HL-60 (cell line): ENCODE data around the gene ARFGAP3.

Experiments
- DNase-seq, 2 experiments: peaks; one replicate each; pipeline ENCODE4 v3.0.0-alpha.2; 2010 to 2020; ENCODE audit warnings: low read depth in 1 of 2, low spot score in 1 of 2
- H3K27ac ChIP-seq: fragments of 250-450 bp; sonication (Bioruptor Pico); replicated peaks from 2 replicates; pipeline ENCODE4 v1.5.1; 2020; ENCODE audit warnings: mild to moderate bottlenecking, moderate library complexity
- H3K27me3 ChIP-seq: fragments of 250-450 bp; sonication (Bioruptor Pico); 2 replicates; pipeline ENCODE4 v1.5.1; 2021; ENCODE audit warnings: mild to moderate bottlenecking, moderate library complexity; ENCODE audit not compliant: insufficient read depth, poor library complexity, severe bottlenecking
- H3K4me3 ChIP-seq: replicated peaks from 2 replicates; pipeline ENCODE4 v1.5.1; 2011; ENCODE audit warnings: mild to moderate bottlenecking, control low read depth, low read length; ENCODE audit not compliant: insufficient read depth
- GABPA ChIP-seq: IDR thresholded peaks from 2 replicates; pipeline ENCODE4 v1.6.1; 2012; ENCODE audit warnings: low read depth
- POLR2AphosphoS5 ChIP-seq: IDR thresholded peaks from 2 replicates; pipeline ENCODE4 v1.6.1; 2012; ENCODE audit warnings: low read depth
- SPI1 ChIP-seq: IDR thresholded peaks from 2 replicates; pipeline ENCODE4 v1.6.1; 2012; ENCODE audit warnings: low read depth, mild to moderate bottlenecking, borderline replicate concordance
- TF ChIP-seq, protein P1 (sequence below): IDR thresholded peaks from 2 replicates; pipeline ENCODE4 v1.6.1; 2012; ENCODE audit warnings: low read depth; ENCODE audit not compliant: insufficient replicate concordance
- TF ChIP-seq, protein P2 (sequence below): IDR thresholded peaks from one replicate; pipeline ENCODE4 v1.5.1; 2011; ENCODE audit warnings: low read length, control low read depth, inconsistent platforms; ENCODE audit not compliant: insufficient read depth

The ARFGAP3 gene

DNA sequence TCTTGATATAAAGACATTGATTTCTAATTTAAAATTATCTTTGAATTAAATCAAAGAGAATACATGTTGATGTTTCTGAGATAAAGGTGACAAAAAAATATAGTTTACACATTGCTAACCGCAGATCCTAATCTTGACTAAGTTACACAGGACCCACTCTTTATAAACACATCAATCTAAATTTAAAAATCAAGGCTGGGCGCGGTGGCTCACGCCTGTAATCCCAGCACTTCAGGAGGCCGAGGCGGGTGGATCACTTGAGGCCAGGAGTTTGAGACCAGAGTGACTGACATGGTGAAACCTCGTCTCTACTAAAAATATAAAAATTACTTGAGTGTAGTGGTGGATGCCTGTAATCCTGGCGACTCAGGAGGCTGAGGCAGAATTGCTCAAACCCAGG, 1.9 kb downstream of the ARFGAP3 start:
- no peak overlapping the region for H3K4me3 ChIP-seq
- H3K27ac ChIP-seq = no peak overlapping the region
- no peaks in the 10 kb centered on the region for H3K27me3 ChIP-seq
- DNase-seq = no peak
- no peak for TF ChIP-seq SPI1
- TF ChIP-seq POLR2AphosphoS5 = no peak
- TF ChIP-seq, protein P1, sequence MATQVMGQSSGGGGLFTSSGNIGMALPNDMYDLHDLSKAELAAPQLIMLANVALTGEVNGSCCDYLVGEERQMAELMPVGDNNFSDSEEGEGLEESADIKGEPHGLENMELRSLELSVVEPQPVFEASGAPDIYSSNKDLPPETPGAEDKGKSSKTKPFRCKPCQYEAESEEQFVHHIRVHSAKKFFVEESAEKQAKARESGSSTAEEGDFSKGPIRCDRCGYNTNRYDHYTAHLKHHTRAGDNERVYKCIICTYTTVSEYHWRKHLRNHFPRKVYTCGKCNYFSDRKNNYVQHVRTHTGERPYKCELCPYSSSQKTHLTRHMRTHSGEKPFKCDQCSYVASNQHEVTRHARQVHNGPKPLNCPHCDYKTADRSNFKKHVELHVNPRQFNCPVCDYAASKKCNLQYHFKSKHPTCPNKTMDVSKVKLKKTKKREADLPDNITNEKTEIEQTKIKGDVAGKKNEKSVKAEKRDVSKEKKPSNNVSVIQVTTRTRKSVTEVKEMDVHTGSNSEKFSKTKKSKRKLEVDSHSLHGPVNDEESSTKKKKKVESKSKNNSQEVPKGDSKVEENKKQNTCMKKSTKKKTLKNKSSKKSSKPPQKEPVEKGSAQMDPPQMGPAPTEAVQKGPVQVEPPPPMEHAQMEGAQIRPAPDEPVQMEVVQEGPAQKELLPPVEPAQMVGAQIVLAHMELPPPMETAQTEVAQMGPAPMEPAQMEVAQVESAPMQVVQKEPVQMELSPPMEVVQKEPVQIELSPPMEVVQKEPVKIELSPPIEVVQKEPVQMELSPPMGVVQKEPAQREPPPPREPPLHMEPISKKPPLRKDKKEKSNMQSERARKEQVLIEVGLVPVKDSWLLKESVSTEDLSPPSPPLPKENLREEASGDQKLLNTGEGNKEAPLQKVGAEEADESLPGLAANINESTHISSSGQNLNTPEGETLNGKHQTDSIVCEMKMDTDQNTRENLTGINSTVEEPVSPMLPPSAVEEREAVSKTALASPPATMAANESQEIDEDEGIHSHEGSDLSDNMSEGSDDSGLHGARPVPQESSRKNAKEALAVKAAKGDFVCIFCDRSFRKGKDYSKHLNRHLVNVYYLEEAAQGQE = no peak
- TF ChIP-seq, protein P2, sequence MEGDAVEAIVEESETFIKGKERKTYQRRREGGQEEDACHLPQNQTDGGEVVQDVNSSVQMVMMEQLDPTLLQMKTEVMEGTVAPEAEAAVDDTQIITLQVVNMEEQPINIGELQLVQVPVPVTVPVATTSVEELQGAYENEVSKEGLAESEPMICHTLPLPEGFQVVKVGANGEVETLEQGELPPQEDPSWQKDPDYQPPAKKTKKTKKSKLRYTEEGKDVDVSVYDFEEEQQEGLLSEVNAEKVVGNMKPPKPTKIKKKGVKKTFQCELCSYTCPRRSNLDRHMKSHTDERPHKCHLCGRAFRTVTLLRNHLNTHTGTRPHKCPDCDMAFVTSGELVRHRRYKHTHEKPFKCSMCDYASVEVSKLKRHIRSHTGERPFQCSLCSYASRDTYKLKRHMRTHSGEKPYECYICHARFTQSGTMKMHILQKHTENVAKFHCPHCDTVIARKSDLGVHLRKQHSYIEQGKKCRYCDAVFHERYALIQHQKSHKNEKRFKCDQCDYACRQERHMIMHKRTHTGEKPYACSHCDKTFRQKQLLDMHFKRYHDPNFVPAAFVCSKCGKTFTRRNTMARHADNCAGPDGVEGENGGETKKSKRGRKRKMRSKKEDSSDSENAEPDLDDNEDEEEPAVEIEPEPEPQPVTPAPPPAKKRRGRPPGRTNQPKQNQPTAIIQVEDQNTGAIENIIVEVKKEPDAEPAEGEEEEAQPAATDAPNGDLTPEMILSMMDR = no peak
- TF ChIP-seq GABPA = no peak

DNA sequence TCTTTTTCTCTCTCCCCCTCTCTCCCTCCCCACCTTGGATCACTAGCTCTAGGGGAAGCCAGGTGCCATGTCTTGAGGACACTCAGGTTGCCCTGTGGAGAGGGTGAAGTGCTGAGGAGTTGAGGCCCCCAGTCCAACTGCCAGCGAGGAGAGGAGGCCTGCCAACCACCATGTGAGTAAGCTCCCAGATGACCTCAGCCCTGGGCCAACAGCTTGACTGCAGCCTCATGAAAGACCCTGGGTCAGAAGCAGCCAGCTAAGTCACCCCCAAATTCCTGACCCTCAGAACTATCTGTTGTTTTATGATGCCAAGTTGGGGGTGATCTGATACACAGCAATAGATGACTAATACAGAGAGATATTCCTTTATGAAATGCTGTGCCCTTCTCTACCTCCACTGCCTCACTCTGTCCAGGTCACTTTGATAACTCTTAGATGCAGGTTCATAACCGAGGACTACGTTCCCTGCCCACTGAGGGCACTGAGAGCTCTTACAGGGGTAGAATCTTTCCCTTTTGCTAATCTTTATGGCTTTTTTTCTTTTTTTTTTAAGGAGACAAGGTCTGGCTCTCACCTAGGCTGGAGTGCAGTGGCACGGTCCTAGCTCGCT, 8.0 kb downstream of the ARFGAP3 start:
- Histone ChIP-seq H3K4me3 (no peak overlapping the region), H3K27me3 (no peaks in the 10 kb centered on the region), H3K27ac (no peak overlapping the region)
- no peak for DNase-seq
- TF ChIP-seq SPI1 (no peak), GABPA (no peak), POLR2AphosphoS5 (no peak)
- TF ChIP-seq, protein P2 = no peak
- TF ChIP-seq, protein P1 = no peak

DNA sequence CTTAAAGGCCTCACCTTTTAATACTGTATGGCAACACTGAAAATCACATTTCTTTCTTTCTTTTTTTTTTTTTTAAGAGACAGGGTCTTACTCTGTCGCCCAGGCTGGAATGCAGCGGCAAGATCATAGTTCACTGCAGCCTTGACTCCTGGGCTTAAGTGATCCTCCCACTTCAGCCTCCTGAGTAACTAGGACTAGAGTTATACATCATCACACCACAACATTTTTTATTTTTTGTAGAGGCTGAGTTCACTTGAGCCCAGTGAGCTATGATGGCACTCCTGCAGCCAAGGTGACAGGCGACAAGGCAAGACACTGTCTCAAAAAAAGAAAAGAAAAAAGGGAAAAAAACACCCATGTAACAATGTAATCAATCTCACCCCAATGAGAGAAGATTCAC, 10.0 kb downstream of the ARFGAP3 start:
- DNase-seq = no peak
- Histone ChIP-seq H3K27me3 (no peaks in the 10 kb centered on the region), H3K4me3 (no peak overlapping the region), H3K27ac (no peak overlapping the region)
- TF ChIP-seq, protein P2 = no peak
- TF ChIP-seq, protein P1 = no peak
- no peak for TF ChIP-seq POLR2AphosphoS5
- no peak for TF ChIP-seq GABPA
- TF ChIP-seq SPI1 = no peak
